HG03159 (cell line): ENCODE data around the gene RASL12.
"Not testable (repeated sequence)": the region's sequence is repeated elsewhere in the genome, so short reads cannot be mapped to it uniquely, and the experiment has no call there.

Source experiments
- ATAC-seq: cut with Tn5 transposase; IDR thresholded peaks from one replicate; pipeline ENCODE4 v1.9.1; 2021; ENCODE audit warnings: mild to moderate bottlenecking, moderate library complexity; ENCODE audit not compliant: unreplicated experiment

The RASL12 gene

GRCh38 chr15:65032801-65033537, 34.8 kb downstream of the RASL12 start:
- ATAC-seq, result no peak

- no peak for ATAC-seq
Measured at GRCh38 chr15:65029736-65030208, 38.0 kb downstream of the RASL12 start.

GRCh38 chr15:65028921-65029735, 38.7 kb downstream of the RASL12 start, which contains the start of gene MTFMT:
Gene MTFMT, minus strand, starts transcription at chr15:65029639. Its CDS starts 26 bp downstream, at chr15:65029613.
- peak; percentile 65 for ATAC-seq

GRCh38 chr15:65028338-65028737, 39.5 kb downstream of the RASL12 start:
- no peak for ATAC-seq

GRCh38 chr15:65027593-65027992, 40.2 kb downstream of the RASL12 start:
- no peak for ATAC-seq

- no peak for ATAC-seq
Measured at GRCh38 chr15:65026756-65027155, 41.0 kb downstream of the RASL12 start.

GRCh38 chr15:65021488-65021887, 46.3 kb downstream of the RASL12 start:
- ATAC-seq, result no peak

- ATAC-seq, result no peak
Measured at GRCh38 chr15:65020419-65020818, 47.4 kb downstream of the RASL12 start.

GRCh38 chr15:65011198-65011597, 56.6 kb downstream of the RASL12 start:
- ATAC-seq, result not testable (repeated sequence)

GRCh38 chr15:65008983-65009382, 58.8 kb downstream of the RASL12 start:
- no peak for ATAC-seq

GRCh38 chr15:65006876-65007275, 60.9 kb downstream of the RASL12 start:
- no peak for ATAC-seq

- ATAC-seq, result no peak
Measured at GRCh38 chr15:65004993-65005392, 62.8 kb downstream of the RASL12 start.
